LNCAP (cell line): ENCODE results near the gene TRMT2A.

Source experiments
- TF ChIP-seq, protein P1 (sequence below): fragments of 450-650 bp; IDR thresholded peaks from 2 replicates; pipeline ENCODE4 v1.5.1; 2017; ENCODE audit warnings: mild to moderate bottlenecking

TRMT2A gene

DNA sequence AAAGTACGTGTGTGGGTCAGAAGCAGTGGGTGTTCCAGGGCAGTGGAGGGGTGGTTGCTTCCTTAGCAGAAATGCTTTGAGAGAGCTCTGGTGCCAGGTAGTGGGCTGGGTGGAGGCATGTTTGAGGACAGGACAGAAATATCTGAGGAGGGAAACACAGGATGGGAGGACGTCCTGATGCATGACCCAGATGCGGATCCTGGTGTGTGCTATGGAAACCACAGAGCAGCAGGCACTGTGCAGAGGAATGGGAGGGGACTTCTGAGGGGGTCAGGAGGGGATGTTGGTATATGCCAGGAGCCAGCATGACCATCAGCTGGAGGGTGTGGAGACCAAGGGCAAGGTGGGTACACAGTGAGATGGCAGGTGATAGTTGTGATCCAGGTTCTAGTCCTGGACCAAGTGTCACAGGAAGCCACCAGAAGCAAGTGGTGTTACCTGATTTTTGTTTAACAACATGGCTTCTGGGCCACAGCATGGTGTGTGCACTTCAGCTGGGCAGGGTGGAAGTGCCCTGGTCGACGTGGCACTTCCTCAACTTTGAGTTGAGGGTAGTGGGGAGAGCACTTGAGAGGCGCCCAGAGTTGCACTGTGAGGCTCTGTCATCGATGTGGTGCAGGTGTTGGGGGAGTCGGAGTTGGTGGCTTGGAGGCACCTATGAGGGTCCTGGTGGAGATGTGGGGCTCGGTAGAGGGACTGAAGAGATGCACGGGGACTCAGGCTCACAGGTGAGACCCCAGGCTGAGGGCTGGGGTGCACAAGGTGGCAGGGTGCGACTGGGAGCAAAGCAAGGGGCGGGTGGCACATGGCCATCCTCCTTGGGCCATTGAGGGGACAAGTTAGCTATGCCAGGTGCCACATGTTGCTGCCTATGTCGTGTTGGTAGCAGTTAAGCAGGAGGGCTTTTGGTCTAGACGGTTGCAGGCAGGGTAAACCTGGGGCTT is 29.4 kb downstream of the TRMT2A start:
- TF ChIP-seq, protein P1, sequence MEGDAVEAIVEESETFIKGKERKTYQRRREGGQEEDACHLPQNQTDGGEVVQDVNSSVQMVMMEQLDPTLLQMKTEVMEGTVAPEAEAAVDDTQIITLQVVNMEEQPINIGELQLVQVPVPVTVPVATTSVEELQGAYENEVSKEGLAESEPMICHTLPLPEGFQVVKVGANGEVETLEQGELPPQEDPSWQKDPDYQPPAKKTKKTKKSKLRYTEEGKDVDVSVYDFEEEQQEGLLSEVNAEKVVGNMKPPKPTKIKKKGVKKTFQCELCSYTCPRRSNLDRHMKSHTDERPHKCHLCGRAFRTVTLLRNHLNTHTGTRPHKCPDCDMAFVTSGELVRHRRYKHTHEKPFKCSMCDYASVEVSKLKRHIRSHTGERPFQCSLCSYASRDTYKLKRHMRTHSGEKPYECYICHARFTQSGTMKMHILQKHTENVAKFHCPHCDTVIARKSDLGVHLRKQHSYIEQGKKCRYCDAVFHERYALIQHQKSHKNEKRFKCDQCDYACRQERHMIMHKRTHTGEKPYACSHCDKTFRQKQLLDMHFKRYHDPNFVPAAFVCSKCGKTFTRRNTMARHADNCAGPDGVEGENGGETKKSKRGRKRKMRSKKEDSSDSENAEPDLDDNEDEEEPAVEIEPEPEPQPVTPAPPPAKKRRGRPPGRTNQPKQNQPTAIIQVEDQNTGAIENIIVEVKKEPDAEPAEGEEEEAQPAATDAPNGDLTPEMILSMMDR, result no peak

DNA sequence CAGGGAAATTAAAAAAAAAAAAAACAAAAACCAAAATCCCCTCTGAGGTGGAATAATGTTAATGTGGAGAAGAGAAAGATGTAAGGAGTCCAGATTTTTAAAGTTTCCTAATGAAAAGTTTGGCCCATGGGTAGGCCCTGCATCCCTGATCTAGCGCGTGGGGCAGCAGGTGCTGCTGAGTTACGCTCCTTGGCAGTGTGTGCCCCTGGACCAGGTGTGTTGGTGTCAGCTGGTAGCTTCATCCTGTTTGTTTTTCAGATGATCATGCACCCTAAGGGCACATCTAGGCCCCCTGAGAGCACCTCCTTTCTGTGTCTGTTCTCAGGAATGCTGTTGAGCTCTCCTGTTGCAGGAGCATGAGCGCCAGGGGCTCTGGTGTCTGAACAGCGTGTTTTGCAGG is 30.3 kb downstream of the TRMT2A start:
- TF ChIP-seq, protein P1, result no peak

DNA sequence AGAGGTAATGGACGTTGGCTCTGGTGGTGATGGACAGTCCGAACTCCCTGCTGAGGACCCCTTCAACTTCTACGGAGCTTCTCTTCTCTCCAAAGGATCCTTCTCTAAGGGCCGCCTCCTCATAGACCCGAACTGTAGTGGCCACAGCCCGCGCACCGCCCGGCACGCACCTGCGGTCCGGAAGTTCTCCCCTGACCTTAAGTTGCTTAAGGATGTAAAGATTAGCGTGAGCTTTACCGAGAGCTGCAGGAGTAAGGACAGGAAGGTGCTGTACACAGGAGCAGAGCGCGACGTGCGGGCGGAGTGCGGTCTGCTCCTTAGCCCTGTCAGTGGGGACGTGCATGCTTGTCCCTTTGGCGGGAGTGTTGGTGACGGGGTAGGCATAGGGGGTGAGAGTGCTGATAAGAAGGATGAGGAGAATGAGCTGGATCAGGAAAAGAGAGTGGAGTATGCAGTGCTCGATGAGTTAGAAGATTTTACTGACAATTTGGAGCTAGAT is 30.9 kb downstream of the TRMT2A start:
- TF ChIP-seq, protein P1, result no peak

DNA sequence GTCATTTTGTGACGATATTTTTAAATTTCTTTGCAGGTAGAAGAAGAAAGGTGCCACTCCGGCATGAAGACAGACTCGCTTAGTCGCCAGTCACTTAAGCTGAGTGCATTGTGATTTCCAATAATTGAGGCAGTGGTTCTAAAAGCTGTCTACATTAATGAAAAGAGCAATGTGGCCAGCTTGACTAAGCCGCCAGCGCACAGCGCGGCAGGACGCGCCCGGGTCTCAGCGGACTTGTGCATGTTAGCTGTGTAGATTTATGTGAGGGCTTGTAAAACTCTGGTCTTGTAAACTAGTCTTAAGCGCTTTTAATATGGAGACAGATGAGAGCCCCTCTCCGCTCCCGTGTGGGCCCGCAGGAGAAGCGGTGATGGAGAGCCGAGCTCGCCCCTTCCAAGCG is 31.4 kb downstream of the TRMT2A start:
- TF ChIP-seq, protein P1, result no peak

DNA sequence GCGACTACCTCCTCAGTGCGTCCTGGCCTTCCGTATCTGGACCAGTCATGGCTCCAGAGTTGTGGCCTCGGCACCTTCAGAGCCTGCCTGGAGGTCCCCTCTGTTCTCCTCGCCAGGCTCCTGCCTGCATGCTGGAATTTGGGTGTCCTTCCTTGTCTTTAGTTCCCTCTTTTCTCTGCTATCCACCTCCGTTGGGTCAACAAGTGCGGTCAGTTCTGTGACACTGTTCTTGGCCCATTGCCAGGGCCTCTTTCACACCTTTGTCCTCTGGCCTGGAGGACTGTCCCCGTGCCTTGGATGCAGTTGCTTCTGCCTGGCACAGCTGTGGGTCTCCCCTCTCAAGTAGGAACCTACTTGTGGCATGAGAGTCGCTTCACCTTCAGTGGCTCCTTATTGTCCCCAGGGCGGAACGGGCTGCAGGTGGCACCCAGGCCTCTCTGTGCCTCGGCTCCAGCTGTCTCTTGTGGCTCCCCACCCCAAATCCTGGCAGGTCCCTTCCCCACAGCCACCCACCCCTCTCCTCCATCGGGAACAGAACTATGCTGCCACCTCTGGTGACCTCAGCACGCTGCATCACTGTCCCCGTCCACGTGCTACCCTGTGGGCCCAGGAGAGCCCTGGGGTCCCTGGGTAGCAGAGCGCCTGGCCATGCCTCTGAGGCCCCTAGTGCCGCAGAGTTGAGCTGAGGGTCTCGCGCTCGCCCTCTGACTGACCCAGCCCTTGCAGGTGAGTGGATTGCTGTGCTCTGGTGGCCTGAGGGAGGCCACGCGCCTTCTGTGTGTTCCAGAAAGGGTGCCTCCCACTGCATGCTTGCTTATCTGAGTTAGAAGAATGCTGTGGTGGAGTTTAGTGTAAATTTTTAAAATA is 32.2 kb downstream of the TRMT2A start:
- TF ChIP-seq, protein P1, result peak; percentile 60; the same call in 1 of the 2 replicates

DNA sequence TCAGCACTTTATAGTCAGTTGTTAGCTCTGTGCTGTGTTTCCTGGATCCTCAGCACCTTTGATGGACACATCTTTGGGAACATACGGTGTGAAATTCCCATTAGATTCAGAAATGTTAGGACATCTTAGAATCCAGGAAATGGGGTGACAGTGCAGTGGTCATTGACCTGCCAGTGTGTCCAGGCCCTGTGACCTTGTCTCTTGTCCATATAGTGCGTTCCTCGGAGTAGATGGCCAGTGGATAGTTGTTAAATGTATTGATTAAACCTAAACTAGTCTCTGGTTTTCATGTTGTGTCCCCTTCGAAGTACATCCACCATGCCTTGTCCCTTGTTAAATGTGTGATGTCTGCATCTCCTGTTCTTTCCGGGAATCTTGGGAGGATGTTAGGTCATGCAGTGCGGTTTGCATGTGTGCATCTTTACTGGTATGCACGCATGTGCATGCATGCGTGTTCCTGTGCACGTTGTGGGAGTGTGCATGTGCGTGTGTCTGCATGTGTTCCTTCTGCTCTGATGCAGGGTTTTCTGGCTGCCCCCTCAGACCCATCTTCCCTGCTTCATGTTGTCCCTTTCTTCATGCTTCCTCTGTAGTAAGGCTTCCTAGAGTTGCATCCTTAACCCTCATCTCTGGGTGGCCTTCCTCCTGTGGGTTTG is 33.0 kb downstream of the TRMT2A start:
- TF ChIP-seq, protein P1, result no peak
